ENCODE results near the gene OR5B17. TPM values are rescaled to one million over a fixed set of nuclear protein-coding genes. Genes with fewer than 3 reads are reported as not detected.

The OR5B17 gene
- total RNA-seq, 1 donor, result not detected

Other genes starting within 250 kb of the OR5B17 start
- not detected for gene OR9I1, start 233.5 kb downstream of the OR5B17 start, total RNA-seq
- not detected for gene OR9Q2, start 170.0 kb downstream of the OR5B17 start, total RNA-seq
- gene OR1S2, start 154.9 kb downstream of the OR5B17 start, total RNA-seq, result not detected
- not detected for gene OR1S1, start 146.3 kb downstream of the OR5B17 start, total RNA-seq
- not detected for gene OR10Q1, start 130.2 kb downstream of the OR5B17 start, total RNA-seq
- gene OR10W1, start 90.8 kb downstream of the OR5B17 start, total RNA-seq, result not detected
- not detected for gene OR5B3, start 47.8 kb upstream of the OR5B17 start, total RNA-seq
- 0.10 TPM for gene OR5B2, start 69.1 kb upstream of the OR5B17 start, total RNA-seq
- not detected for gene OR5B12, start 83.2 kb upstream of the OR5B17 start, total RNA-seq
- not detected for gene OR5B21, start 149.0 kb upstream of the OR5B17 start, total RNA-seq
- gene LPXN, start 216.8 kb upstream of the OR5B17 start, total RNA-seq, result 50.8 TPM
- 81.6 TPM for gene ZFP91, start 220.0 kb upstream of the OR5B17 start, total RNA-seq